IMR-90 (cell line): ENCODE measurements around the gene IFNK. TPM values are rescaled to one million over a fixed set of nuclear protein-coding genes. Genes with fewer than 3 reads are reported as not detected.
"Not testable (repeated sequence)": the region's sequence is repeated elsewhere in the genome, so short reads cannot be mapped to it uniquely, and the experiment has no call there.

Source experiments
- ATAC-seq: fragments of 200-7000 bp; cut with Tn5 transposase; 2 replicates; pipeline ENCODE4 v1.9.1; 2020; ENCODE audit warnings: low read depth, mild to moderate bottlenecking, moderate library complexity
- BruUV-seq: library from RNA; stranded (reverse); fragments of 400-500 nt; replicated peaks from 2 replicates; lab custom pipeline; 2021; lab: Mats Ljungman, UMichigan
- CTCF ChIA-PET: fragments of 300-600 bp; formaldehyde crosslinking; extraction: SDS; loops from one replicate; lab custom pipeline; 2021; ENCODE audit warnings: antibody characterized with exemption; lab: Yijun Ruan, JAX
- POLR2A ChIA-PET: fragments of 300-600 bp; sonication (Branson Sonifier 250); formaldehyde crosslinking; loops from one replicate; lab custom pipeline; 2022; ENCODE audit warnings: antibody characterized with exemption; ENCODE audit not compliant: unreplicated experiment; lab: Charles Lee
- DNase-seq: peaks from one replicate; pipeline ENCODE4 v3.0.0; 2013
- H2AFZ ChIP-seq: replicated peaks from 2 replicates; pipeline ENCODE3; 2013; ENCODE audit warnings: low read length, mild to moderate bottlenecking; ENCODE audit not compliant: poor library complexity
- H2AK5ac ChIP-seq: 2 replicates; pipeline ENCODE4 v1.6.1; 2013; ENCODE audit warnings: low read depth, low read length, inconsistent platforms
- H2AK9ac ChIP-seq: replicated peaks from 2 replicates; pipeline ENCODE3; 2013; ENCODE audit warnings: mild to moderate bottlenecking, low read depth, low read length, moderate library complexity; ENCODE audit not compliant: poor library complexity
- H2BK120ac ChIP-seq: 2 replicates; pipeline ENCODE4 v1.6.1; 2013; ENCODE audit warnings: low read depth, low read length, inconsistent platforms
- H2BK15ac ChIP-seq: 3 replicates; pipeline ENCODE4 v1.6.1; 2013; ENCODE audit warnings: low read depth, low read length, inconsistent platforms
- H2BK20ac ChIP-seq: 2 replicates; pipeline ENCODE4 v1.6.1; 2013; ENCODE audit warnings: low read depth, mild to moderate bottlenecking, inconsistent platforms, low read length, moderate library complexity
- H2BK5ac ChIP-seq: 2 replicates; pipeline ENCODE4 v1.6.1; 2013; ENCODE audit warnings: mild to moderate bottlenecking, low read depth, low read length, inconsistent platforms; ENCODE audit not compliant: poor library complexity, severe bottlenecking
- H3K14ac ChIP-seq: replicated peaks from 2 replicates; pipeline ENCODE4 v1.6.1; 2013; ENCODE audit warnings: low read depth, low read length, inconsistent platforms
- H3K18ac ChIP-seq: 2 replicates; pipeline ENCODE4 v1.6.1; 2013; ENCODE audit warnings: low read depth, low read length, control low read depth
- H3K23ac ChIP-seq: 2 replicates; pipeline ENCODE4 v1.6.1; 2013; ENCODE audit warnings: low read depth, low read length, inconsistent platforms
- H3K27ac ChIP-seq: 2 replicates; pipeline ENCODE4 v1.5.1; 2013; ENCODE audit warnings: mild to moderate bottlenecking, control low read depth, low read length; ENCODE audit not compliant: insufficient read depth
- H3K27me3 ChIP-seq: 2 replicates; pipeline ENCODE4 v1.6.1; 2013; ENCODE audit warnings: low read length; ENCODE audit not compliant: control insufficient read depth, insufficient read depth
- H3K36me3 ChIP-seq: 2 replicates; pipeline ENCODE4 v1.6.1; 2013; ENCODE audit warnings: low read length, mixed read lengths; ENCODE audit not compliant: control insufficient read depth, insufficient read depth
- H3K4ac ChIP-seq: 2 replicates; pipeline ENCODE4 v1.6.1; 2013; ENCODE audit warnings: low read depth, low read length, inconsistent platforms
- H3K4me1 ChIP-seq: 2 replicates; pipeline ENCODE4 v1.6.1; 2013; ENCODE audit warnings: low read length, mixed read lengths; ENCODE audit not compliant: control insufficient read depth, insufficient read depth
- H3K4me2 ChIP-seq: 2 replicates; pipeline ENCODE4 v1.6.1; 2013; ENCODE audit warnings: low read depth, mild to moderate bottlenecking, control low read depth, low read length, moderate library complexity
- H3K4me3 ChIP-seq: 2 replicates; pipeline ENCODE4 v1.5.1; 2013; ENCODE audit warnings: low read depth, mild to moderate bottlenecking, control low read depth, low read length, moderate library complexity; ENCODE audit not compliant: insufficient read depth
- H3K56ac ChIP-seq: 2 replicates; pipeline ENCODE4 v1.6.1; 2013; ENCODE audit warnings: low read length, inconsistent platforms; ENCODE audit not compliant: insufficient read depth; ENCODE audit errors: extremely low read depth
- H3K79me1 ChIP-seq, 2 experiments: 2 replicates each; pipeline ENCODE4 v1.6.1; 2013; ENCODE audit warnings: low read length in 2 of 2, inconsistent platforms in 1 of 2, low read depth in 1 of 2
- H3K9ac ChIP-seq: 2 replicates; pipeline ENCODE4 v1.6.1; 2013; ENCODE audit warnings: low read depth, low read length, control low read depth
- H3K9me1 ChIP-seq: 2 replicates; pipeline ENCODE4 v1.6.1; 2013; ENCODE audit warnings: low read length, inconsistent platforms; ENCODE audit not compliant: insufficient read depth
- H3K9me3 ChIP-seq: 2 replicates; pipeline ENCODE4 v1.6.1; 2013; ENCODE audit warnings: low read length; ENCODE audit not compliant: control insufficient read depth, insufficient read depth
- H4K20me1 ChIP-seq: 2 replicates; pipeline ENCODE4 v1.6.1; 2013; ENCODE audit warnings: low read length, inconsistent platforms; ENCODE audit not compliant: insufficient read depth
- H4K5ac ChIP-seq: 2 replicates; pipeline ENCODE4 v1.6.1; 2013; ENCODE audit warnings: mild to moderate bottlenecking, low read depth, low read length, control low read depth
- H4K8ac ChIP-seq, 2 experiments: 2 replicates each; pipeline ENCODE4 v1.6.1; 2013; ENCODE audit warnings: low read depth in 2 of 2, low read length in 2 of 2, control low read depth in 1 of 2, inconsistent platforms in 1 of 2
- H4K91ac ChIP-seq: 2 replicates; pipeline ENCODE4 v1.6.1; 2013; ENCODE audit warnings: low read depth, low read length, inconsistent platforms; ENCODE audit not compliant: insufficient read depth
- WGBS, 2 experiments: methylation state at CpG; one replicate each; pipeline versions ENCODE4 v1.1.5 to v1.1.7; 2013; ENCODE audit warnings: missing lambda C conversion rate in 2 of 2; ENCODE audit not compliant: insufficient read length in 1 of 2; ENCODE audit errors: extremely low coverage in 2 of 2; 5-methylcytosine and 5-hydroxymethylcytosine counted together
- dilution Hi-C: fragments of 300-500 bp; cut with HindIII; formaldehyde crosslinking; loops from one replicate; pipeline ENCODE4 v1.14.3; 2018; ENCODE audit warnings: low sequenced_read_pairs; ENCODE audit not compliant: unreplicated experiment
- in situ Hi-C: fragments of 300-500 bp; cut with MboI; formaldehyde crosslinking; loops from 3 replicates; pipeline ENCODE4 v1.14.3; 2019; ENCODE audit warnings: low sequenced_read_pairs, inconsistent platforms, mixed read lengths
- intact Hi-C: fragments of 100-400 bp; cut with micrococcal nuclease; formaldehyde crosslinking; loops from 2 replicates; pipeline ENCODE4 v1.10.0; 2022
- polyA plus RNA-seq, 3 experiments: library from polyadenylated mRNA; depleted of rRNA; stranded (reverse); fragments of >200 nt; gene quantifications; 2 replicates each; pipeline ENCODE4 v1.2.3, GENCODE V29; 2012; ENCODE audit warnings: low replicate concordance in 1 of 3
- total RNA-seq: library from RNA; depleted of rRNA; stranded (reverse); fragments of >200 nt; gene quantifications from 2 replicates; pipeline ENCODE4 v1.2.3, GENCODE V29; 2012

The IFNK gene
- total and polyA plus RNA-seq, 2 of the 4 experiments (the other 2 are of a cell fraction): not detected

GRCh38 chr9:27500902-27501301 lies 23.2 kb upstream of the IFNK start:
- dilution Hi-C loops, H4K8ac ChIP-seq, CTCF ChIA-PET, H3K4me2 ChIP-seq, H4K91ac ChIP-seq, H4K20me1 ChIP-seq, POLR2A ChIA-PET, H3K23ac ChIP-seq, H2AK9ac ChIP-seq, H2BK5ac ChIP-seq, H2AFZ ChIP-seq, H3K18ac ChIP-seq, H2BK20ac ChIP-seq, intact Hi-C loops, H3K56ac ChIP-seq, H3K9ac ChIP-seq, H3K4ac ChIP-seq, H3K14ac ChIP-seq, H3K27ac ChIP-seq, H3K27me3 ChIP-seq, H3K79me1 ChIP-seq, in situ Hi-C loops, H3K36me3 ChIP-seq, BruUV-seq, H3K4me3 ChIP-seq, H4K5ac ChIP-seq, H3K4me1 ChIP-seq, H2BK120ac ChIP-seq, ATAC-seq, H2BK15ac ChIP-seq, H3K9me1 ChIP-seq, DNase-seq, H3K9me3 ChIP-seq, H2AK5ac ChIP-seq: not testable (repeated sequence)
- WGBS, 2 experiments: no CpG with 5 or more reads among the region's 3 CpGs
